ENCODE results near the gene TRIP11. TPM values are rescaled to one million over a fixed set of nuclear protein-coding genes. Genes with fewer than 3 reads are reported as not detected.

The TRIP11 gene
- total RNA-seq, 1 donor from 2014 or later: 83.5 TPM

DNA sequence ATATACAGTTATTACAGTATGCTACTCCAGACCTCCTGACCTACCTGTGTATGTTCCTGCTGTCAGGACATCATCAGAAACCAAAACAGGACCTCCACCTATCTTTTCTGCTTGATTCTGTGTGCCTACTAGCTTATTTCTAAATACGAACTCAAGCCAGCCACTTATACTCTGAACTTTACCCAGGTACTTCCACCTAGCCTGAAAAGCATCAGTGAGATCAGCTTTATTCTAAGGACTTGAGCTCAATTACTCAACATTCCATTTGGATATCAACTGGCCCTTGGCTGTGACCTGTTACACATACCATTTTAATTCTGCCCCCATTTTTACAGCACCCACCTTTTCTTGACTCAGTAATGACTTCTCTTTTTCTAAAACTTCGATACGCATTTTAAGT lies 29.2 kb downstream of the TRIP11 start:
- no peak for DNase-seq (ENCODE audit: low spot score)

DNA sequence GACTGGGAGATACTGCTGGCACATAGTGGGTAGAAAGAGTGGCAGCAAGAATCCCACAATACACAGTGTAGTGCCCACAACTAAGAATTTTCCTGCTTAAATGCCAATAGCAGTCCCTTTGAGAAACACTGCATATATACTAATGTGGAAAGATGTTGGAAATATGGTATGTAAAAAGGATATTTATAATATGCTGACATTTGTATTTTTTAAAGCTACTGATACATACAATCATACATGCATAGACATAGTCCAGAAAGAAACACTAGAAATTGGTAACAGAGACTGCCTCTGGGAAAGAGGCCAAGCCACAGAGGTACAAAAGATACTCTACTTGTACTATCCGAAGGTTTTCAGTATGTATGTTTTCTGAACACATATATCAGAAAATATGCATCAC lies 30.3 kb downstream of the TRIP11 start:
- DNase-seq (ENCODE audit: low spot score): no peak

DNA sequence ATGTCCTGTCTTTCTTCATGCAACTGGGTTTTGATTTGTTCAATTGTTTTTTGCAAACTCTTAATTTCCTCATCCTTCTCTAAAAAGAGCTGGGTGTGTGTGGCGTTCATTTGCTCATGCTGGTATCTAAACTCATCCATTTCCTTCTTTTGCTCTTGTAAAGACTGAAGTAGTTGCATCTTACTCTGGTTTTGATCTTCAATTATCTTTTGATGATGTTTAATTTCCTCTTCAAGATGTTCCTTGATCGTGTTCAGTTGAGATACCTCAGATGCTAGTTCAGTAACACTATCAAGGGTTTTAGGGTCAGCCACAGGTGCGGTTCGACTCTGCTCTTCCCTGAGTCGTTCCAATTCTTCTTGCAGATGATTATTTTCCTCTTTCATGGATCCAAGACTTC lies 34.8 kb downstream of the TRIP11 start:
- DNase-seq (ENCODE audit: low spot score): no peak

DNA sequence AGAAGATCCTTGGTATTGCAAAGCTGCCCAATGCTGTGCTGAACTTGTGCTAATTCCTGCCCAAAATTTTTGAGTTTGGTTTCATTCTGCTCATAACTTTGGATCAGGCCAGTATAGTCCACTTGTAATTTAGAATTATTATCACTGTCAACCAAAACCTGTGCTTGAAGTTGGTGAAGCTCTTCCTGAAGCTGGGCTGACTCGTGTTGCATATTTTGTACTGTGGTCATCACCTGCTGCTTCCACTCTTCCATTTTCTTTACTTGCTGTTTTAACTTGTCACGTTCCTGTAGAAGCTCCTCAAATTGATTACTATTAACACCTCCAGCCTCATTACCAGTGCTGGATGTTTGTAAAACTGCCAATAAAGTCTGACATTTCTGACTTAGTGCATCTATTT lies 35.8 kb downstream of the TRIP11 start:
- no peak for DNase-seq (ENCODE audit: low spot score)

DNA sequence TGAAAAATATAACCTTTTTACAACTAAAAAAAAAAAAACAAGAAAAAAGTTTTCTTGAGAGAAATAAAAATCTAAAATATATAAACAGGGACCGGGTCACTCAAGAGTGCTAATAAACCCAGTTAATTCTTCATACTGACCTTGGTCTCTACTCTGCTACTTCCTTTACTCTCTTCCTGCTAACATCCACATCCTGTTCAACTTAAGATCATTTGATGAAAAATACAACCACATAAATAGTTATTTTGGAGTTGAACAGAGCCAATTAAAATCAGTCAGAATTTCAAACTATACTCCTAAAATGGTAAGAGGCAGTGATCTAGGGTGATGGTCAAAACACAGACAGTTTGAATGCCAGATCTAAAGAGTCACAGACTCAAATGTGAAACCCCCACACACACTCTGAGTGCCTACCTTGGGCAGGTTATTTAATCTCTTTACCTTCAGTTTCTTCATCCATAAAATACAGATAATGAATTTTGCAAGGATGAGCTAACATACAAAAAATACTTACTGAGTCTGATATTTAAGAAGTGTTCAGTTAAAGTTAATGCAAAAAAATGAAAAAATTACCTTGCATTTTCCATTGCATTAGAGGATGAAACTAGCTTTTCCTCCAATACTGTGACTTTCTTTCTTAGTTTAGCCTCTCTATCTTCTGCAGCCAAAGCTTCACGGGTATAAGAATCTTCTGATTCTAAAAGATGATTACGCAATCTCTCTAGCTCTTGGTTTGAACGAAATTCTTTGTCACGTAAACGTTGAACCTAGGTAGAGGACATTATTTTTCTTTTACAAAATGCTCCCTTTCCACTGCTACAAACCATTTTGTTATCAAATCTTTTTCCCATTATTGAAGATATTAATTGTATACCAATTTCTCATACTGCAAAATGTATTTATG lies 40.9 kb downstream of the TRIP11 start:
- DNase-seq (ENCODE audit: low spot score): no peak

DNA sequence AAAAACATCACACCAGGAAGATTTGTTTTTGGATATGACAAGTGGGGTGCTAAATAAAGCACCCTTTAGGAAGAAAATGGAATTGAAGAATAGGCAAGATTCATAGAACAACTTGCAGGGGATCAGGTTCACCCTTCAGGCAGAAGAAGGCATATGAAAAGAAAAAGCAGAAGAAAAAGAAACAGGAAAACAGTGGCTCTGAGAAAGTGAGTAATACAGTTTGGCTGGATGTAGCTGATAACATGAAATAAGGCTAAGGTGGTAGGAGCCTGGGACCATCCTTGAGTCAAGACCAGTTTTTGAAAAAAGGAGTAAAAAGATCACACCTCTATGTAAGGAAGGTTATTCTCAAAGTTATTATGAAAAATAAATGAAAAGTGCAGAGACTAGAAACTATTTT lies 42.4 kb downstream of the TRIP11 start:
- no peak for DNase-seq (ENCODE audit: low spot score)

DNA sequence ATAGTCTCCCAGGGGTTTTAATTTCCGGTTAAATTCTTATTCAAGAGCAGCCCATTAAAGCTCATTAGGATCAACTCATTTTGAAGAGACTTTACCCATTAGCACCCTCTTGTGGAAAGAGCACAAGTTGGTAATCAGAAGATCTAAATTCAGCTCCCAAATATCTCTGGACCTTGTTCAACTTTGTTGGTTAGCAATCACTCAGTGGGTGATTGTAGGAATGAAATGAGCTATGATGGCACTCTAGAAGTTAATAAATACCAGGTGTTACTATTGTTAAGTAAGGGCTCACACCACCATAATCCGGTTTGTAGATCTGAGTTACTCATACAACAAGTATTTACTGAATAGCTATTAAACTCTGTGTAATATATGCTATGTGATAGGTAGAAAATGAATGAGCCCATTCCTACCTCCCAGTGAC lies 42.9 kb downstream of the TRIP11 start:
- DNase-seq (ENCODE audit: low spot score): no peak

DNA sequence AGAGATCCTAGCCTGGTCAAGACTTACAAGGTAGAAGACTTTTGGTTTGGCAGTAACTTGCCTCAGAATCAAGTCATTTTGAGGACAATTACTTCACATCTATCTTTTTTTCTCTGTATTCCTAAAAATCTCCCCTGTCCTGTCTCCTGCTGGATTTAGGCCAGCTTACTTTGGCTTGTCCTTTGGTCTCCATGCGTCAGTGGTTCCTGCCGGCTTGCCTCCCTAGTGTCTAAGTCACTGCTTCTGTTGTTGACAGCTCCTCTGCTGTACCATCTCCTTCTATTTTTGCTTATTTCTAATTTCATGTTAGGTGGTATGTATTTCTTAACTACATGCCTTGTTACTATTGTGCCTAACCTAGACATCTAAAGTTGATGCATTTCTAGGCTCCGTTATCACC lies 52.7 kb downstream of the TRIP11 start:
- DNase-seq (ENCODE audit: low spot score): no peak

DNA sequence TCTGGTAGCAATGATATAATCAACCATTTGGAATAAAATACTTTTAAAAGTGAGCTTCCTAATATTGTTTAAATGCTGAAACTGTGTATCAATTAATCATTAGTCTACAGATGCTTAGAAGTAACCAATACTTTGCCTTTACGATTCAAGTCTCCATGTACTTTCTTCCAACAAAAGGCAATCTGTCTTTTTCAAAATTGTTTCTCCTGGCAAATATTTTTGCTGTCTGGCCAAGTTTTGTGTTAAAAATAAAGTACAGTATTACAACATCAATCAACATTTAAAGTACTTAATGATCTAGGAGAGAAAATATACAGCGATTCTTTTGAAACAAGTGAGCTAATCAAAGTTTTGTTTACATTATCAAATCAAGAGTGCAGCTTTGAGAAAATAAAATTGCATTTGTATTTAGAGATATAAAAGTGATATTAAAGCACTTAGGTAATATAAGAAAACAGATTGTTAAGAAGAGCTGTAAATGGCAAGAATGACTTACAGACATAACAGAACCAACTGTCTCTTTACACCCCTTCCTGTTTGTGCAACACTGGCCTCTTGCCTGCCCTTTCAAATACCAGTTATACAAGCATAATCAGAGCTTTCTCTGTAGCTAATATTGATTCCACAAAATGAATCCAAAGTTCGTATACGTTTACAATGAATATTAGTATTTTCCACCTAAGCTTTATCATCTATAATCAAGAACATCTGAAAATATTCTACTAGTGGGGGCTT lies 54.2 kb downstream of the TRIP11 start:
- no peak for DNase-seq (ENCODE audit: low spot score)

DNA sequence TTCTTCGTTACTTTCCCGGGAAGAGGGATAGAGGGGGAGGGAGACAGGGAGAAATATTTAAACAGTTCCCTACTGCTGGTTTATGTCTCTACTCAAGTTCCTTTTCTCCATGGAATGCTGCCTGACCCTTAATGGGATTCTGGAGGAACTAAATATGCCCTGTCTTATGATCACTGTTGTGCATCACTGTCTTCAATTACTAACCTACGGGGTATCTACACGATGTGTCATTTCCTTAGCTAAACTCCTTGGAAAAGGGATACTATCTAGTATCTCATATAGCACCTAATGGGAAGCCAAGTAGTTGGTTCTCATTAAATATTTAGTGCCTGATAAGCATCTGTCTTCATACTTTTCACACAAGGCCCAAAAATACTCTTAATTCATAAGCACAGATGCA lies 54.9 kb downstream of the TRIP11 start:
- DNase-seq (ENCODE audit: low spot score): no peak

DNA sequence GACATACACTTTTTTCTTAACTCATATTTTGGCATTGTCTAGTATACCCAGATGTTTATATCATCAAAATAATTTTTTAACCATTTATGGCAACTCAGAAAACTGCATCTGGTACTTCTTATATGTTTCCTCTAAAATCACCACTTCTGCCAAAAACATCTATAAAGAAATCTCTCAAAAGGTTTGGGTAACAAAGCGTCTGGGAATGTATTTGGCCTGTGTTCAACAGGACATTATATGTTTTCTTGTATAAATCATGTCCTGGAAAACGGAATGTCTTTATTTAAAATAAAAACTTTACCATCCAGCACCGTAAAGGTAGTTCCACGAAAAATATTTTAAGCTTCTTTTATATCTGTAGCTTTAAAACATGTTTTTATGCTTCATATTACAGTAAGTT lies 56.3 kb downstream of the TRIP11 start:
- no peak for DNase-seq (ENCODE audit: low spot score)

DNA sequence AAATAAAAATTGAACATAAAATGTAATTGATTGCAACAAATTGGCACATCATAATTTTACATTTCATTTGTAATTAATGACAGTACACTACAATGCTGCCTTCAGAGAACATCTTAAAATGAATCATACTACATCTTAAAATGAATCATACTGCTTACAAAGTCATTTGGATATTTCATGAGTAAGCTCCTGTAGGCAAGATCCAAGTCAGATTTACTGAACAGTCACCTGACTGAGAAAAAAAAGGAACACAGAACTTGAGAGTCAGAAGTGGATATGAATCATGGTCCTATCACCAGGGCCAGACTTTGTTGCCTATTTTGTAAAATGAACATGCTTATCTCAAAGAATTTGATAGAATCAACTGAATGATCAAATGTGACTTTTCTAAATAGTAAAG lies 59.7 kb downstream of the TRIP11 start:
- no peak for DNase-seq (ENCODE audit: low spot score)

DNA sequence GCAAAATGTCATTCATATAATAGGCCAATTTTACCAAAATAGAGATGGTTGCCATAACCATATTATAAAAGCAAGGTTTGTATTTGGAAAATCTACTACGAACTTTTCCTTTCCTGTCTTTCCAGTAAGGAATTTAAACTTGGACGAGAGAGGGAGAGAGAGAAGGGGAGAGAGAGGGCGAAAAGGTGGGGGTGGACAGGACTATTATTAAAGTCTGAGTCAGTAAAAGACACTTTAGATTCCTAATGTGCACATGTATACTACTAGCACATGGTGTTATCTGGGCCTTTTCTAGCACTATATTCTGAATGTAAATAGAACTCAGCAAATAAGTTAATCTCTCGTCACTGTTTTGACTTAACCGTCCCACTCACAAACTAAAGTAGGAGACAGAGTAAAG lies 62.0 kb downstream of the TRIP11 start:
- no peak for DNase-seq (ENCODE audit: low spot score)

DNA sequence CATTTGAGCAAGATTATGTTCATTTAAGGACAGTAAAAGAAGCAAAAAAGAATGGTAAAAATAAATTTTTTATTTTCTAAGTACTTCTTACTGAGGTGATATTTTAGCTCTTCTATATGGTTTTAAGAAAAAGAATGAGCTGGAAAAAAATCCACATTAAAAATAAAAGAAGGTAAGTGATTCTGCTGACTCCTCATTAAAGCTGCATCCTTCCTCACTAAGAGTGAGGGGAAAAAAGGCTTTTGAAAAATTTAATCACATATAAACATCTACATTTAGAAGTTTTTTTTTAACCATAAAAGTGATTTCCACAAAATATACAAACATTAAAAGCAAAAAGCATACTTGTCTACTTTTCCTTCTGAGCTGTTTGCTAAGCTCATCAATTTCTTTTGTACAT lies 64.1 kb downstream of the TRIP11 start:
- no peak for DNase-seq (ENCODE audit: low spot score)

DNA sequence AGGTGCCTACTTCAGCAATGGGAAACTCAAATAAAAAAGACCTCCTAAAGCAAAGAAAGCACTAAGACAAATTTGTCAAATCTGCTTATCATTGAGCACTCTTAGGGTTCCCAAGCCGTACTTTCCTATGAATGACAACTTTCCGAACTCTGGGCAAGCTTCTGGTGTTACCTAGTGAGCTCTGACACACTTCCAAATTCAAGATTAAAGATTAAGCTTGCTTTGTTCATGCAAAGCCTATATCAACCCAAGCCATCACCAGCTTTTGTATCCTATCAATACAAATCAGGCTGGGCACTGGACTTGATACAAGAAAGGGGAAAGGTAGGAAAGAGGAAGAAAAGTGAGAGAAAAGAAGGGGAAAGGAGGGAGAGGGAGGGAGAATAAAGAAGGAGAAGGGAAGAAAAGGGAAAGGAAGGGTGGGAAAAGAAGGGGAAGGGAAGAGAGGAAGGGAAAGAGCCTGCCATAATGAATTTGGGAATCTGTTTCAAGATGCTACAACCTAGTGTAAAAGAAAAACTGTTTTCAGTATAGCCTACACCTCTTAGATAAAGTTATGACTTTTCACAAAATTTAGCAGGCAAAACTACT lies 68.6 kb downstream of the TRIP11 start:
- DNase-seq (ENCODE audit: low spot score): no peak

DNA sequence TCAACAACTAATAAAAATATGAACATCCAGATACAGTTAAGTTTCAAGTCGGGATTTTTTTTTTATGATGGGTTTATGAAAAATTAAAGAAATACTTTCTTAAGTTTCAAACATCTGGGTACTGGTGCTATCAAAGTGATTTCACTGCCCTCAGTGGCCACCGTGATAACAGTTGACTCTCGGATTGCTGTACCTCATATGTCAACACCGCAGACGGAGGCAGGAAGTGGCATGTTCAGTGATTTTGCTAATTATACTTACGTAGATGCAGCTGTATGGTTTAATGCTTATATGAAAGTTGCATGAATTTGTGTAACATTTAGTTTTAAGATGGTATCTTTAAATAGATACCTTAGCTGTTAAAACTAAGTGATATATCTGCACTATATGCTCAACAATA lies 71.6 kb downstream of the TRIP11 start:
- DNase-seq (ENCODE audit: low spot score): no peak

DNA sequence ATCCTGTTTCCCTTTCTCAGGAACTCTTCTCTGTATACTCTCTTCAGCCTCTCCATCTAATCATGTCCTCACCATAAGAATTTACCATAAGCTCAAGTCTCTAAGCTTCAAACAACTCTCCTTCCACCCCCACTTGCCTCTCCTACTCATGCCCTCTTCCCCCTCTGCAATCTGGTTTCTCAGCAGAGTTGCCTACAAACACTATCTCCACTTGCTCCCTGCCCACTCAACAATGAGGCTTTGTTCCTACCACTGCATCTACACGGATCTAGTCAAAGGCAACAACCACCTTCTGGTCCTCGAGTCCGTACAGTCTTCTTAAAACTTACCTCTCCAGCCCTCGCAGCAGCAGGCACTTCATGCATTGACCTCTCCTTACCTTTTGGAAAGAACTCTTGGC lies 75.1 kb downstream of the TRIP11 start:
- DNase-seq (ENCODE audit: low spot score): no peak

DNA sequence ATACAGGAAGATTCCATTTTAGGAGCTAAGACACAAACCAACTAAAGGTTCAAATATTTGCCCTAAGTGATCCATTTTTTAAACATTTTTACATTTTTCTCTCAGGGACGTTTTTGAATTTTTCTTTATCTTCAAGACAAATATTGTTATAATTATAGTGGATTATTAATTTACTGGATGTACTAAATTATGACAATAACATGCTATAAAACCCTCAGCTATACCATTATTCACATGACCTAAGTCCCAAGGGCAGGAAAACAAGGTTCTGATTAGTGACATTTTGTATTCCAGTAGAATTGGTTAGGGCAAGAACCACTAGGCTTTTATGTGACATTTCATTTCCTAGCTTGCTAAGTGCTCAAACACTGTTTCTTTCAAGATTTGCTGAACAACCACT lies 75.8 kb downstream of the TRIP11 start:
- DNase-seq (ENCODE audit: low spot score): no peak

DNA sequence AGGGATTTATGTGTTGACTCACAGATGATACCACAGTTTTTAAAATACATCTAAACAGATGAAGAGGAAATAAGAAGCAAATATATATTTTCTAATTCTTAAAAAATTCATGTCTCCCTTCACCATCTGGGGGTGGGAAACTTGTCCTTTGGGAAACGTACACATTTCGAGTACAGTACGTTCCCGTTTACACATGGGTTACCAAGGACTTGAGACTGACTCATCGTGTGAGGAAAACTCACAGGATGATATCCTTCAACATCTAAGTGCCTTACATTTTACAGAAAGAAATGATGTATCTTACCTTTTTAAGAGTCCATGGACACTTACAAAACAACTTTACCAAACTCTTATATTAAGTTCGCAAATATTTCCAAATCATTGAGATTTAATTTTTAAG lies 76.4 kb downstream of the TRIP11 start:
- DNase-seq (ENCODE audit: low spot score): no peak

DNA sequence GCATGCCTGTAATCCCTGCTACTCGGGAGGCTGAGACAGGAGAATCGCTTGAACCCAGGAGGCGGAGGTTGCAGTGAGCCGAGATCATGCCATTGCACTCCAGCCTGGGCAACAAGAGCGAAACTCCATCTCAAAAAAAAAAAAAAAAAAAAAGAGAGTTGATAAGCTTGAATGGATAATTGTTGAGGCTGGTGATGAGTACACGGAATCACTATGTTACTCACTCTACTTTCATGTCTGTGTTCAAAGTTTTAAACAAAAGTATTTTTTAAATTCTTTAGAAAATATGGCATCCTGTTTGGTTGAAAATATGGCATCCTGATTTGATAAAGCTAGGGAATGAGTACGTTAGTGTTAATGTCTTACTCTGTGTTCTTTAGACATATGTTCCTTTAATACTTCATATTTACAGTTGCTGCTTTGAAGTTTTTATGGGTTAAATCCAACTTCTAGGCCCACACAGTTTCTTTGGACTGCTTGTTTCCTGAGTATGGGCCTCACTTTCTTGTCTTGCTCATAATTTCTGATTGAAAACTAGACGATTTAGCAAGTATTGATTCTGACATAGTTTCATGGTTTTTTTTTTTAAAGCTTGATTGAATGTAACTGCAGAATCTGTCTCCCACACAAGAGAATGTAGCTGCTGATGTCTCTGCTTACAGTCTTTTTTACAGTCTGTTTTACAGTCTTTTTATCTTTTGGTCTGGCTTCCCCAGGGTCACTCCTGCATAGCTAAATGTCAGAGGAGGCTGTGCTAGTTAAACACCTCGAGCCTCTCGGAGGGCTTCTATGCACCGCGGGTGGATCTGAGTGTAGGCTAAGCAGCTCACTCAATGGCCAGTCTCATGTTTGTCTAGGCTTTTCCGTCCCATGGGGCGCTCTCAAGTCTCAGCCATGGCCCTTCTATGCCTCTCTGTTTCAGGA lies 78.3 kb downstream of the TRIP11 start:
- no peak for DNase-seq (ENCODE audit: low spot score)

DNA sequence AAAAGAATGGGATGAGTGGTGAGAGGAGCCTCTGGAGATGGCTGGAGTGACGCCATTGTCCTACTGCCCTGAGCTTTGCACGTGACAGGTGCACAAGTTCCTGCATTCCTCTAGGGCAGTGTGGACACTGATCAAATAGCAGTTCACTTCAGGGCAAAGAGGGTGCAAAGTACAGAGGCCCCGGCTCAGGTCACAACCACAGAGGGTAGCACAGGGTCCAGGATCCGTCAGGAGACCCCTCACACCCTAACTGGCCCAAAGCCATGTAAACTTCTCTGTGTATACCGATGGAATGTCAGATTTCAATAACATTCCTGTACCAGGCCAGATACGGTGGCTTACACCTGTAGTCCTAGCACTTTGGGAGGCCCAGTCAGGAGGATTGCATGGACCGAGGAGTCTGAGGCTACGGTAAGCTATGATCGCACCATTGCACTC lies 82.0 kb downstream of the TRIP11 start:
- DNase-seq (ENCODE audit: low spot score): no peak

DNA sequence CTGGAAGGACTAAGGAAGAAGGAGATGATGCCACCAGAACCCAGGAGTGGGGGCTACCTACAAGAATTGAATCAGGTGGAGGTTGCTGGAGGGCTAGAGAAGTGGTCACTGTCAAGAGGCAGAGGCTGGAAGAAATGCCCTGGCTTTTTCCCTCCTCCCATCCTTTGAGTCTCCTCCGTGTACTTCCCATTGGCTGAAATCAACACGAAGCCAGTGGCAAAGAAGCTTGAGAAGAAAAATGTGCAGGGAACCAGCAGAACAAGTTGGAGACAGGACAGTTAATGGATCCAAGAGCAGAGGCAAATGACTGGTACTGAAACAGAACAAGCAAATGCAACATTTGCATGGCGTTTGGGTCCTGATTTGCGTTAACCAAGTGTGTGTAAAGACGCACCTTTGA lies 83.2 kb downstream of the TRIP11 start:
- DNase-seq (ENCODE audit: low spot score): no peak

Data from ureter (tissue), 1 donor.